Liver (tissue), 3 donors: Measurements from ENCODE around the gene RETN.

Source experiments
- CTCF ChIP-seq: fragments of 150-350 bp; IDR thresholded peaks from 2 replicates; pipeline ENCODE4 v1.5.1; 2017; ENCODE audit warnings: improper control_type of control experiment, low read depth, low read length; ENCODE audit not compliant: missing input control
- EGR1 ChIP-seq, 2 donors: IDR thresholded peaks; 2 replicates each; pipeline ENCODE4 v1.6.1; 2016 to 2018; ENCODE audit warnings: antibody characterized with exemption in 2 of 2, low read depth in 2 of 2
- FOXA1 ChIP-seq: IDR thresholded peaks from 2 replicates; pipeline ENCODE4 v1.6.1; 2016; ENCODE audit warnings: antibody characterized with exemption
- FOXA2 ChIP-seq: IDR thresholded peaks from 2 replicates; pipeline ENCODE4 v1.6.1; 2016; ENCODE audit warnings: antibody characterized with exemption
- GABPA ChIP-seq, 2 donors: IDR thresholded peaks in 1 of 2; conservative IDR thresholded peaks in 1 of 2; 2 replicates each; pipeline ENCODE4 v1.6.1; 2016; ENCODE audit warnings: antibody characterized with exemption in 2 of 2, mild to moderate bottlenecking in 1 of 2, moderate library complexity in 1 of 2
- JUND ChIP-seq, 2 donors: IDR thresholded peaks; 2 replicates each; pipeline ENCODE4 v1.6.1; 2016; ENCODE audit warnings: antibody characterized with exemption in 2 of 2
- MAX ChIP-seq: IDR thresholded peaks from 2 replicates; pipeline ENCODE4 v1.6.1; 2016; ENCODE audit warnings: antibody characterized with exemption
- NR2F2 ChIP-seq: IDR thresholded peaks from 2 replicates; pipeline ENCODE4 v1.6.1; 2016; ENCODE audit warnings: antibody characterized with exemption
- RAD21 ChIP-seq, 2 donors: IDR thresholded peaks; 2 replicates each; pipeline ENCODE4 v1.6.1; 2016; ENCODE audit warnings: antibody characterized with exemption in 2 of 2, mild to moderate bottlenecking in 2 of 2
- REST ChIP-seq: IDR thresholded peaks from 2 replicates; pipeline ENCODE4 v1.6.1; 2016; ENCODE audit warnings: antibody characterized with exemption, mild to moderate bottlenecking
- RXRA ChIP-seq, 2 donors: IDR thresholded peaks; 2 replicates each; pipeline ENCODE4 v1.6.1; 2017 to 2018; ENCODE audit warnings: antibody characterized with exemption in 2 of 2, mild to moderate bottlenecking in 1 of 2
- SP1 ChIP-seq: IDR thresholded peaks from 2 replicates; pipeline ENCODE4 v1.6.1; 2018; ENCODE audit warnings: antibody characterized with exemption, mild to moderate bottlenecking
- TAF1 ChIP-seq: conservative IDR thresholded peaks from 2 replicates; pipeline ENCODE4 v1.6.1; 2016; ENCODE audit warnings: antibody characterized with exemption, mild to moderate bottlenecking
- YY1 ChIP-seq: IDR thresholded peaks from 2 replicates; pipeline ENCODE4 v1.6.1; 2016; ENCODE audit warnings: antibody characterized with exemption, mild to moderate bottlenecking
- donor health status: healthy.
- donor health status: healthy.

GRCh38 chr19:7701049-7701653 is 32.3 kb downstream of the RETN start:
- TF ChIP-seq RXRA (IDR thresholded peaks at IDR 0.05) (no peak), CTCF (no peak), JUND (IDR thresholded peaks at IDR 0.05) (no peak), SP1 (no peak), NR2F2 (no peak), RAD21 (IDR thresholded peaks at IDR 0.05) (no peak), REST (no peak), MAX (no peak), YY1 (no peak), TAF1 (no peak), EGR1 (IDR thresholded peaks at IDR 0.05; ENCODE audit: low read depth in 2 of 2) (no peak), FOXA1 (no peak), GABPA (IDR thresholded peaks at IDR 0.05 in 1 of 2, conservative IDR thresholded peaks at IDR 0.05 in 1 of 2) (no peak), FOXA2 (no peak)
